WTC11 (cell line): ENCODE measurements around the gene TIMM8A. TPM values are rescaled to one million over a fixed set of nuclear protein-coding genes. Genes with fewer than 3 reads are reported as not detected.

Source experiments
- ATAC-seq: fragments of 200-7000 bp; cut with Tn5 transposase; 2 replicates; pipeline ENCODE4 v1.10.0; 2021; ENCODE audit warnings: mild to moderate bottlenecking, moderate library complexity
- Bru-seq: library from RNA; stranded (reverse); fragments of 400-500 nt; gene quantifications from one replicate; lab custom pipeline; 2021; lab: Mats Ljungman, UMichigan
- CTCF ChIA-PET: fragments of 300-600 bp; sonication (Branson Sonifier 250); formaldehyde crosslinking; loops from one replicate; lab custom pipeline; 2021; ENCODE audit warnings: antibody characterized with exemption; lab: Charles Lee
- POLR2A ChIA-PET: fragments of 350-600 bp; sonication (Branson Sonifier 250); formaldehyde crosslinking; loops from one replicate; lab custom pipeline; 2021; ENCODE audit warnings: antibody characterized with exemption; lab: Charles Lee
- DNase-seq: peaks from one replicate; pipeline ENCODE4 v3.0.0; 2021; ENCODE audit warnings: low spot score
- H3K27ac Mint-ChIP-seq: 2 replicates; pipeline ENCODE4 v1.8.0; 2021; ENCODE audit warnings: mixed read lengths
- H3K27me3 Mint-ChIP-seq: 2 replicates; pipeline ENCODE4 v1.8.0; 2021; ENCODE audit warnings: low read depth, mild to moderate bottlenecking, moderate library complexity, mixed read lengths
- H3K36me3 Mint-ChIP-seq: 2 replicates; pipeline ENCODE4 v1.8.0; 2021; ENCODE audit warnings: mixed read lengths
- H3K4me1 Mint-ChIP-seq: 2 replicates; pipeline ENCODE4 v1.8.0; 2022; ENCODE audit warnings: mixed read lengths
- H3K4me3 Mint-ChIP-seq: 2 replicates; pipeline ENCODE4 v1.8.0; 2021; ENCODE audit warnings: mild to moderate bottlenecking, moderate library complexity, mixed read lengths
- H3K9me3 Mint-ChIP-seq: 2 replicates; pipeline ENCODE4 v1.8.0; 2021; ENCODE audit warnings: mixed read lengths
- ATF1 ChIP-seq: sonication (generic); formaldehyde crosslinking; IDR thresholded peaks from 2 replicates; pipeline ENCODE4 v1.8.1; 2023; ENCODE audit warnings: mild to moderate bottlenecking, moderate library complexity, missing genetic modification reagents
- CBFB ChIP-seq: sonication (generic); formaldehyde crosslinking; IDR thresholded peaks from 2 replicates; pipeline ENCODE4 v1.8.1; 2022; ENCODE audit warnings: mild to moderate bottlenecking, low read depth, missing genetic modification reagents
- EMX1 ChIP-seq: fragments of 250-450 bp; sonication (Bioruptor Pico); IDR thresholded peaks from 2 replicates; pipeline ENCODE4 v1.8.0; 2021; ENCODE audit warnings: mild to moderate bottlenecking
- GABPB1 ChIP-seq: sonication (generic); formaldehyde crosslinking; IDR thresholded peaks from 2 replicates; pipeline ENCODE4 v1.8.1; 2023; ENCODE audit warnings: mild to moderate bottlenecking, missing genetic modification reagents
- GRHL2 ChIP-seq: fragments of 250-450 bp; sonication (Bioruptor Pico); IDR thresholded peaks from 2 replicates; pipeline ENCODE4 v1.8.0; 2022; ENCODE audit warnings: mild to moderate bottlenecking, moderate library complexity; ENCODE audit not compliant: insufficient replicate concordance, severe bottlenecking
- JUN ChIP-seq: sonication (generic); formaldehyde crosslinking; IDR thresholded peaks from 2 replicates; pipeline ENCODE4 v1.8.0; 2023; ENCODE audit warnings: mild to moderate bottlenecking, missing genetic modification reagents
- KAT7 ChIP-seq: sonication (generic); formaldehyde crosslinking; IDR thresholded peaks from 2 replicates; pipeline ENCODE4 v1.8.1; 2023; ENCODE audit warnings: missing genetic modification reagents, mild to moderate bottlenecking, borderline replicate concordance
- SP1 ChIP-seq: sonication (generic); formaldehyde crosslinking; conservative IDR thresholded peaks from 2 replicates; pipeline ENCODE4 v1.8.1; 2022; ENCODE audit warnings: missing genetic modification reagents
- ZNF121 ChIP-seq: sonication (generic); formaldehyde crosslinking; IDR thresholded peaks from 2 replicates; pipeline ENCODE4 v1.8.0; 2023; ENCODE audit warnings: missing genetic modification reagents
- ZNF138 ChIP-seq: sonication (generic); formaldehyde crosslinking; conservative IDR thresholded peaks from 2 replicates; pipeline ENCODE4 v1.8.1; 2022; ENCODE audit warnings: mild to moderate bottlenecking, moderate library complexity, missing genetic modification reagents
- ZNF219 ChIP-seq: sonication (generic); formaldehyde crosslinking; IDR thresholded peaks from 2 replicates; pipeline ENCODE4 v1.8.0; 2023; ENCODE audit warnings: missing genetic modification reagents, mild to moderate bottlenecking, borderline replicate concordance
- ZNF423 ChIP-seq: fragments of 250-450 bp; sonication (Bioruptor Pico); IDR thresholded peaks from 2 replicates; pipeline ENCODE4 v2.1.2; 2022; ENCODE audit warnings: mild to moderate bottlenecking, moderate library complexity
- long read RNA-seq, 3 experiments: library from RNA in 1 of 3; library from capped mRNA in 1 of 3; library from polyadenylated mRNA in 1 of 3; unstranded in 2 of 3; stranded (forward) in 1 of 3; transcript quantifications; one replicate each; pipeline ENCODE4 v2.0.0, GENCODE V29; 2021
- total RNA-seq: library from RNA; stranded (reverse); gene quantifications from 3 replicates; pipeline ENCODE4 v1.2.3, GENCODE V29; 2021
- TF ChIP-seq, protein P1 (sequence below): fragments of 250-450 bp; sonication (Bioruptor Pico); IDR thresholded peaks from 2 replicates; pipeline ENCODE4 v1.9.0; 2021; ENCODE audit warnings: moderate library complexity, mild to moderate bottlenecking, inconsistent platforms, borderline replicate concordance
- TF ChIP-seq, protein P2 (sequence below): sonication (generic); formaldehyde crosslinking; IDR thresholded peaks from 2 replicates; pipeline ENCODE4 v1.8.0; 2023; ENCODE audit warnings: mild to moderate bottlenecking, missing genetic modification reagents
- TF ChIP-seq, protein P3 (sequence below): fragments of 250-450 bp; sonication (Bioruptor Pico); IDR thresholded peaks from 2 replicates; pipeline ENCODE4 v1.9.0; 2021; ENCODE audit warnings: mild to moderate bottlenecking, borderline replicate concordance
- TF ChIP-seq, protein P4 (sequence below): sonication (generic); formaldehyde crosslinking; IDR thresholded peaks from 2 replicates; pipeline ENCODE4 v1.8.1; 2022; ENCODE audit warnings: mild to moderate bottlenecking, missing genetic modification reagents, moderate library complexity, borderline replicate concordance
- TF ChIP-seq, protein P5 (sequence below): sonication (generic); formaldehyde crosslinking; IDR thresholded peaks from 2 replicates; pipeline ENCODE4 v1.8.0; 2022; ENCODE audit warnings: mild to moderate bottlenecking, missing genetic modification reagents
- TF ChIP-seq, protein P6 (sequence below): sonication (generic); formaldehyde crosslinking; conservative IDR thresholded peaks from 2 replicates; pipeline ENCODE4 v1.8.1; 2023; ENCODE audit warnings: mild to moderate bottlenecking, low read depth, missing genetic modification reagents, moderate library complexity
- TF ChIP-seq, protein P7 (sequence below): sonication (generic); formaldehyde crosslinking; IDR thresholded peaks from 2 replicates; pipeline ENCODE4 v1.8.1; 2022; ENCODE audit warnings: low read depth, mild to moderate bottlenecking, moderate library complexity, missing genetic modification reagents, borderline replicate concordance

TIMM8A gene, protein sequence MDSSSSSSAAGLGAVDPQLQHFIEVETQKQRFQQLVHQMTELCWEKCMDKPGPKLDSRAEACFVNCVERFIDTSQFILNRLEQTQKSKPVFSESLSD
- total RNA-seq (25.6 to 31.8 TPM (median 28.9 TPM) in 3 replicates), Bru-seq, nascent RNA (percentile 95 among the genes with signal in this experiment)
- long read RNA-seq, experiment 1, transcript TIMM8A-205 (2 exons, 1,194 nt), result major isoform, 43 of 50 reads
- long read RNA-seq, experiment 1, partial matches to known transcripts, result 0 of 50 reads
- long read RNA-seq, experiment 1, other reads (novel, unspliced or antisense), result 5 of 50 reads
- long read RNA-seq, experiment 2, transcript TIMM8A-205 (2 exons, 1,194 nt), result major isoform, 20 of 25 reads
- long read RNA-seq, experiment 2, partial matches to known transcripts, result 1 of 25 reads
- long read RNA-seq, experiment 2, other reads (novel, unspliced or antisense), result 3 of 25 reads
- long read RNA-seq, experiment 3, transcript TIMM8A-205 (2 exons, 1,194 nt), result major isoform, 100 of 109 reads
- long read RNA-seq, experiment 3, partial matches to known transcripts, result 0 of 109 reads
- long read RNA-seq, experiment 3, other reads (novel, unspliced or antisense), result 5 of 109 reads

DNA sequence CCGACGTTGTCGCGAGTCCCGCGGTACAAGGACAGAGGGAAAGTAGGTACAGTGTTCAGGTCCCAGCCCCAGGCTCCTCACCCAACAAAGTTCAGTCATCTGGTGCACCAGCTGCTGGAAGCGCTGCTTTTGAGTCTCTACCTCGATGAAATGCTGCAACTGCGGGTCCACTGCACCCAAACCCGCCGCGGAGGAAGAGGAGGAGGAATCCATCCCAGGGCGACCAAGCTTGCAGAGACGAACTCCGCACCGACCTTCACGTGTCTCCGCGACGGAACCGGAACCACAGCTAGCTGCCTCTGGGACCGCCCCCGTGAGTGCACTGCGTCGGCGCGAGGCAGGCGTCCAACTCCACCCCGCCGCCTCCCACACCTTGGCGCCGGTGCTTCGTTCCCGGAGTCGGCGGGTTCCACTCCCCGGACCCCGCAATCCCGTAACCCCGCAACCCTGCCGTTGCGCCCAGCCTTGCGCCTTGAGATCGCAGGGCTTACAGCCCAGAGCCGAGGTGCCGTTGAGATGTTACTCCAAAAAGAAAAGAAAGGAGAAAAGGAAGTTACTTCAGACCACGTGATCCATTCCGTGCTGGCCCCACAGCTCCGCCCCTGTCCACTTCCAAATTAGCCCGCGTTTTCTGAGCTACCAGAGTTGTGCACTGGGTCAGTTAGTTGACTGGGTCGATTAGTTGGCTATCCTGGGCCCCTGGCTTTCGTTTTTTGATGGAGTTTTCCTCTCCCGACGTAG, at the start of gene TIMM8A:
TSS of gene TIMM8A (minus strand) at position 291 of the 741 bp plus-strand sequence. CDS start at position 213, 78 bp downstream.
- ChIA-PET CTCF (interaction anchor here (0.9 to 1.6 kb wide), 3 partner anchors 10 to 580 kb away, joined by 3 to 4 read pairs (median 3); partner anchors contain the start of gene RPL36A), POLR2A (interaction anchor here (0.6 to 1.3 kb wide), 2 partner anchors 42 kb away, joined by 4 read pairs; partner anchors contain the start of gene RPL36A)
- Mint-ChIP-seq H3K4me3 (peak within 1 kb of the TSS; percentile 84), H3K27ac (peak within 1 kb of the TSS; percentile 72), H3K4me1 (0 out of 2 replicates have a peak, but pooled peaks cover 2% of the 10 kb centered on the region), H3K36me3 (peaks cover 16% of the 10 kb centered on the region), H3K27me3 (no peaks in the 10 kb centered on the region), H3K9me3 (no peaks in the 10 kb centered on the region)
- DNase-seq (peak; percentile 65), ATAC-seq (peak; percentile 96)
- TF ChIP-seq ZNF423 (CRISPR knock-in tag) (no peak), EMX1 (CRISPR knock-in tag) (no peak), GRHL2 (CRISPR knock-in tag) (no peak), ZNF138 (CRISPR knock-in tag) (no peak), ZNF219 (no peak), ZNF121 (no peak), CBFB (CRISPR knock-in tag) (no peak), SP1 (peak; percentile 35; the same call in 1 of the 2 replicates), JUN (no peak), ATF1 (no peak), KAT7 (CRISPR knock-in tag) (no peak), GABPB1 (CRISPR knock-in tag) (0 out of 2 replicates have a peak, but pooled peaks have one; percentile 13)
- TF ChIP-seq, protein P1, sequence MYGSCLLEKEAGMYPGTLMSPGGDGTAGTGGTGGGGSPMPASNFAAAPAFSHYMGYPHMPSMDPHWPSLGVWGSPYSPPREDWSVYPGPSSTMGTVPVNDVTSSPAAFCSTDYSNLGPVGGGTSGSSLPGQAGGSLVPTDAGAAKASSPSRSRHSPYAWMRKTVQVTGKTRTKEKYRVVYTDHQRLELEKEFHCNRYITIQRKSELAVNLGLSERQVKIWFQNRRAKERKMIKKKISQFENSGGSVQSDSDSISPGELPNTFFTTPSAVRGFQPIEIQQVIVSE, result no peak
- TF ChIP-seq, protein P2, sequence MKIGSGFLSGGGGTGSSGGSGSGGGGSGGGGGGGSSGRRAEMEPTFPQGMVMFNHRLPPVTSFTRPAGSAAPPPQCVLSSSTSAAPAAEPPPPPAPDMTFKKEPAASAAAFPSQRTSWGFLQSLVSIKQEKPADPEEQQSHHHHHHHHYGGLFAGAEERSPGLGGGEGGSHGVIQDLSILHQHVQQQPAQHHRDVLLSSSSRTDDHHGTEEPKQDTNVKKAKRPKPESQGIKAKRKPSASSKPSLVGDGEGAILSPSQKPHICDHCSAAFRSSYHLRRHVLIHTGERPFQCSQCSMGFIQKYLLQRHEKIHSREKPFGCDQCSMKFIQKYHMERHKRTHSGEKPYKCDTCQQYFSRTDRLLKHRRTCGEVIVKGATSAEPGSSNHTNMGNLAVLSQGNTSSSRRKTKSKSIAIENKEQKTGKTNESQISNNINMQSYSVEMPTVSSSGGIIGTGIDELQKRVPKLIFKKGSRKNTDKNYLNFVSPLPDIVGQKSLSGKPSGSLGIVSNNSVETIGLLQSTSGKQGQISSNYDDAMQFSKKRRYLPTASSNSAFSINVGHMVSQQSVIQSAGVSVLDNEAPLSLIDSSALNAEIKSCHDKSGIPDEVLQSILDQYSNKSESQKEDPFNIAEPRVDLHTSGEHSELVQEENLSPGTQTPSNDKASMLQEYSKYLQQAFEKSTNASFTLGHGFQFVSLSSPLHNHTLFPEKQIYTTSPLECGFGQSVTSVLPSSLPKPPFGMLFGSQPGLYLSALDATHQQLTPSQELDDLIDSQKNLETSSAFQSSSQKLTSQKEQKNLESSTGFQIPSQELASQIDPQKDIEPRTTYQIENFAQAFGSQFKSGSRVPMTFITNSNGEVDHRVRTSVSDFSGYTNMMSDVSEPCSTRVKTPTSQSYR, result no peak
- TF ChIP-seq, protein P3, sequence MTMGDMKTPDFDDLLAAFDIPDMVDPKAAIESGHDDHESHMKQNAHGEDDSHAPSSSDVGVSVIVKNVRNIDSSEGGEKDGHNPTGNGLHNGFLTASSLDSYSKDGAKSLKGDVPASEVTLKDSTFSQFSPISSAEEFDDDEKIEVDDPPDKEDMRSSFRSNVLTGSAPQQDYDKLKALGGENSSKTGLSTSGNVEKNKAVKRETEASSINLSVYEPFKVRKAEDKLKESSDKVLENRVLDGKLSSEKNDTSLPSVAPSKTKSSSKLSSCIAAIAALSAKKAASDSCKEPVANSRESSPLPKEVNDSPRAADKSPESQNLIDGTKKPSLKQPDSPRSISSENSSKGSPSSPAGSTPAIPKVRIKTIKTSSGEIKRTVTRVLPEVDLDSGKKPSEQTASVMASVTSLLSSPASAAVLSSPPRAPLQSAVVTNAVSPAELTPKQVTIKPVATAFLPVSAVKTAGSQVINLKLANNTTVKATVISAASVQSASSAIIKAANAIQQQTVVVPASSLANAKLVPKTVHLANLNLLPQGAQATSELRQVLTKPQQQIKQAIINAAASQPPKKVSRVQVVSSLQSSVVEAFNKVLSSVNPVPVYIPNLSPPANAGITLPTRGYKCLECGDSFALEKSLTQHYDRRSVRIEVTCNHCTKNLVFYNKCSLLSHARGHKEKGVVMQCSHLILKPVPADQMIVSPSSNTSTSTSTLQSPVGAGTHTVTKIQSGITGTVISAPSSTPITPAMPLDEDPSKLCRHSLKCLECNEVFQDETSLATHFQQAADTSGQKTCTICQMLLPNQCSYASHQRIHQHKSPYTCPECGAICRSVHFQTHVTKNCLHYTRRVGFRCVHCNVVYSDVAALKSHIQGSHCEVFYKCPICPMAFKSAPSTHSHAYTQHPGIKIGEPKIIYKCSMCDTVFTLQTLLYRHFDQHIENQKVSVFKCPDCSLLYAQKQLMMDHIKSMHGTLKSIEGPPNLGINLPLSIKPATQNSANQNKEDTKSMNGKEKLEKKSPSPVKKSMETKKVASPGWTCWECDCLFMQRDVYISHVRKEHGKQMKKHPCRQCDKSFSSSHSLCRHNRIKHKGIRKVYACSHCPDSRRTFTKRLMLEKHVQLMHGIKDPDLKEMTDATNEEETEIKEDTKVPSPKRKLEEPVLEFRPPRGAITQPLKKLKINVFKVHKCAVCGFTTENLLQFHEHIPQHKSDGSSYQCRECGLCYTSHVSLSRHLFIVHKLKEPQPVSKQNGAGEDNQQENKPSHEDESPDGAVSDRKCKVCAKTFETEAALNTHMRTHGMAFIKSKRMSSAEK (CRISPR knock-in tag), result no peak
- TF ChIP-seq, protein P4, sequence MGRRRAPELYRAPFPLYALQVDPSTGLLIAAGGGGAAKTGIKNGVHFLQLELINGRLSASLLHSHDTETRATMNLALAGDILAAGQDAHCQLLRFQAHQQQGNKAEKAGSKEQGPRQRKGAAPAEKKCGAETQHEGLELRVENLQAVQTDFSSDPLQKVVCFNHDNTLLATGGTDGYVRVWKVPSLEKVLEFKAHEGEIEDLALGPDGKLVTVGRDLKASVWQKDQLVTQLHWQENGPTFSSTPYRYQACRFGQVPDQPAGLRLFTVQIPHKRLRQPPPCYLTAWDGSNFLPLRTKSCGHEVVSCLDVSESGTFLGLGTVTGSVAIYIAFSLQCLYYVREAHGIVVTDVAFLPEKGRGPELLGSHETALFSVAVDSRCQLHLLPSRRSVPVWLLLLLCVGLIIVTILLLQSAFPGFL (CRISPR knock-in tag), result no peak
- TF ChIP-seq, protein P5, sequence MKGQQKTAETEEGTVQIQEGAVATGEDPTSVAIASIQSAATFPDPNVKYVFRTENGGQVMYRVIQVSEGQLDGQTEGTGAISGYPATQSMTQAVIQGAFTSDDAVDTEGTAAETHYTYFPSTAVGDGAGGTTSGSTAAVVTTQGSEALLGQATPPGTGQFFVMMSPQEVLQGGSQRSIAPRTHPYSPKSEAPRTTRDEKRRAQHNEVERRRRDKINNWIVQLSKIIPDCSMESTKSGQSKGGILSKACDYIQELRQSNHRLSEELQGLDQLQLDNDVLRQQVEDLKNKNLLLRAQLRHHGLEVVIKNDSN (CRISPR knock-in tag), result peak; percentile 87
- TF ChIP-seq, protein P6, sequence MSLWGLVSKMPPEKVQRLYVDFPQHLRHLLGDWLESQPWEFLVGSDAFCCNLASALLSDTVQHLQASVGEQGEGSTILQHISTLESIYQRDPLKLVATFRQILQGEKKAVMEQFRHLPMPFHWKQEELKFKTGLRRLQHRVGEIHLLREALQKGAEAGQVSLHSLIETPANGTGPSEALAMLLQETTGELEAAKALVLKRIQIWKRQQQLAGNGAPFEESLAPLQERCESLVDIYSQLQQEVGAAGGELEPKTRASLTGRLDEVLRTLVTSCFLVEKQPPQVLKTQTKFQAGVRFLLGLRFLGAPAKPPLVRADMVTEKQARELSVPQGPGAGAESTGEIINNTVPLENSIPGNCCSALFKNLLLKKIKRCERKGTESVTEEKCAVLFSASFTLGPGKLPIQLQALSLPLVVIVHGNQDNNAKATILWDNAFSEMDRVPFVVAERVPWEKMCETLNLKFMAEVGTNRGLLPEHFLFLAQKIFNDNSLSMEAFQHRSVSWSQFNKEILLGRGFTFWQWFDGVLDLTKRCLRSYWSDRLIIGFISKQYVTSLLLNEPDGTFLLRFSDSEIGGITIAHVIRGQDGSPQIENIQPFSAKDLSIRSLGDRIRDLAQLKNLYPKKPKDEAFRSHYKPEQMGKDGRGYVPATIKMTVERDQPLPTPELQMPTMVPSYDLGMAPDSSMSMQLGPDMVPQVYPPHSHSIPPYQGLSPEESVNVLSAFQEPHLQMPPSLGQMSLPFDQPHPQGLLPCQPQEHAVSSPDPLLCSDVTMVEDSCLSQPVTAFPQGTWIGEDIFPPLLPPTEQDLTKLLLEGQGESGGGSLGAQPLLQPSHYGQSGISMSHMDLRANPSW, result no peak
- TF ChIP-seq, protein P7, sequence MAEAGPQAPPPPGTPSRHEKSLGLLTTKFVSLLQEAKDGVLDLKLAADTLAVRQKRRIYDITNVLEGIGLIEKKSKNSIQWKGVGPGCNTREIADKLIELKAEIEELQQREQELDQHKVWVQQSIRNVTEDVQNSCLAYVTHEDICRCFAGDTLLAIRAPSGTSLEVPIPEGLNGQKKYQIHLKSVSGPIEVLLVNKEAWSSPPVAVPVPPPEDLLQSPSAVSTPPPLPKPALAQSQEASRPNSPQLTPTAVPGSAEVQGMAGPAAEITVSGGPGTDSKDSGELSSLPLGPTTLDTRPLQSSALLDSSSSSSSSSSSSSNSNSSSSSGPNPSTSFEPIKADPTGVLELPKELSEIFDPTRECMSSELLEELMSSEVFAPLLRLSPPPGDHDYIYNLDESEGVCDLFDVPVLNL (CRISPR knock-in tag), result no peak
